GM12892 (cell line): ENCODE results near the gene DISP1.

Experiments used
- POLR2A ChIP-seq: IDR thresholded peaks from 2 replicates; pipeline ENCODE4 v1.6.1; 2011; ENCODE audit warnings: low read depth, low read length, control low read depth
- POLR2AphosphoS5 ChIP-seq: IDR thresholded peaks from 2 replicates; pipeline ENCODE4 v1.6.1; 2011; ENCODE audit warnings: low read depth, low read length, control low read depth

- TF ChIP-seq POLR2A (no peak), POLR2AphosphoS5 (no peak)
Measured at GRCh38 chr1:222823695-222824094, 8.9 kb downstream of the DISP1 start.
